ENCODE measurements around the gene ANKRD6.
"Not testable (repeated sequence)": the region's sequence is repeated elsewhere in the genome, so short reads cannot be mapped to it uniquely, and the experiment has no call there.

ANKRD6 gene

GRCh38 chr6:89637960-89638319, 205.0 kb downstream of the ANKRD6 start:
- Mint-ChIP-seq H3K4me1 (ENCODE audit: low read depth in 2 of 2) (peaks cover 18% of the 10 kb centered on the region in 2 donors), H3K4me3 (peak overlapping the region; percentile 85 to 91), H3K9me3 (no peaks in the 10 kb centered on the region), H3K27ac (peak overlapping the region; percentile 99), H3K36me3 (ENCODE audit: insufficient read depth) (peaks cover 41% of the 10 kb centered on the region), H3K27me3 (no peaks in the 10 kb centered on the region)
- ATAC-seq (replicated peaks) (peak; percentile 0), DNase-seq (no peak)

GRCh38 chr6:89638320-89639195, 205.6 kb downstream of the ANKRD6 start, which contains the start of gene LYRM2:
LYRM2 (minus strand) TSS chr6:89638747; CDS start chr6:89638716, 31 bp downstream.
- peaks cover 18% of the 10 kb centered on the region in 2 donors for H3K4me1 Mint-ChIP-seq (ENCODE audit: low read depth in 2 of 2)
- peak within 1 kb of the TSS; percentile 99 for H3K27ac Mint-ChIP-seq
- peak; percentile 92 for ATAC-seq (replicated peaks)
- H3K36me3 Mint-ChIP-seq (ENCODE audit: insufficient read depth), result peaks cover 46% of the 10 kb centered on the region
- H3K4me3 Mint-ChIP-seq, result peak within 1 kb of the TSS; percentile 85 to 91
- DNase-seq, result peak; percentile 88 to 90 (median 88)
- no peaks in the 10 kb centered on the region for H3K9me3 Mint-ChIP-seq
- H3K27me3 Mint-ChIP-seq, result no peaks in the 10 kb centered on the region

- Mint-ChIP-seq H3K4me1 (ENCODE audit: low read depth in 2 of 2) (peaks cover 15 to 16% of the 10 kb centered on the region in 2 donors), H3K27ac (no peak overlapping the region), H3K9me3 (no peaks in the 10 kb centered on the region), H3K36me3 (ENCODE audit: insufficient read depth) (peaks cover 42% of the 10 kb centered on the region), H3K4me3 (no peak overlapping the region), H3K27me3 (no peaks in the 10 kb centered on the region)
- ATAC-seq (replicated peaks) (no peak), DNase-seq (no peak)
Measured at GRCh38 chr6:89640804-89641203, 207.9 kb downstream of the ANKRD6 start.

- Mint-ChIP-seq H3K36me3 (ENCODE audit: insufficient read depth) (peaks cover 39% of the 10 kb centered on the region), H3K4me1 (ENCODE audit: low read depth in 2 of 2) (peaks cover 13 to 16% of the 10 kb centered on the region in 2 donors)
- DNase-seq; H3K9me3 Mint-ChIP-seq; ATAC-seq (replicated peaks); H3K4me3 Mint-ChIP-seq; H3K27me3 Mint-ChIP-seq; H3K27ac Mint-ChIP-seq: not testable (repeated sequence)
Measured at GRCh38 chr6:89641581-89641980, 208.6 kb downstream of the ANKRD6 start.

- Mint-ChIP-seq H3K27ac (no peak overlapping the region), H3K4me1 (ENCODE audit: low read depth in 2 of 2) (peaks cover 13% of the 10 kb centered on the region in 2 donors), H3K36me3 (ENCODE audit: insufficient read depth) (peaks cover 48% of the 10 kb centered on the region), H3K27me3 (no peaks in the 10 kb centered on the region), H3K9me3 (no peaks in the 10 kb centered on the region), H3K4me3 (no peak overlapping the region)
- ATAC-seq (replicated peaks) (no peak), DNase-seq (no peak)
Measured at GRCh38 chr6:89642956-89643355, 210.0 kb downstream of the ANKRD6 start.

GRCh38 chr6:89643406-89643805, 210.5 kb downstream of the ANKRD6 start:
- H3K36me3 Mint-ChIP-seq (ENCODE audit: insufficient read depth), result peaks cover 49% of the 10 kb centered on the region
- no peak for DNase-seq
- H3K27me3 Mint-ChIP-seq, result no peaks in the 10 kb centered on the region
- H3K4me3 Mint-ChIP-seq, result no peak overlapping the region
- peaks cover 9% of the 10 kb centered on the region in 2 donors for H3K4me1 Mint-ChIP-seq (ENCODE audit: low read depth in 2 of 2)
- no peaks in the 10 kb centered on the region for H3K9me3 Mint-ChIP-seq
- ATAC-seq (replicated peaks), result no peak
- H3K27ac Mint-ChIP-seq, result no peak overlapping the region

- no peak for DNase-seq
- no peak overlapping the region for H3K4me3 Mint-ChIP-seq
Measured at GRCh38 chr6:89644864-89645263, 211.9 kb downstream of the ANKRD6 start.

GRCh38 chr6:89649682-89650081, 216.7 kb downstream of the ANKRD6 start:
- Mint-ChIP-seq H3K4me1 (ENCODE audit: low read depth in 2 of 2) (no peaks in the 10 kb centered on the region), H3K27ac (no peak overlapping the region), H3K9me3 (no peaks in the 10 kb centered on the region), H3K27me3 (no peaks in the 10 kb centered on the region), H3K4me3 (no peak overlapping the region), H3K36me3 (ENCODE audit: insufficient read depth) (peaks cover 71% of the 10 kb centered on the region)
- ATAC-seq (replicated peaks) (no peak), DNase-seq (no peak)

More at GRCh38 chr6:89644864-89645263, 211.9 kb downstream of the ANKRD6 start:
- Mint-ChIP-seq H3K27ac (peak overlapping the region in 1 of 2 donors; percentile 46), H3K9me3 (no peaks in the 10 kb centered on the region), H3K27me3 (no peaks in the 10 kb centered on the region), H3K36me3 (ENCODE audit: insufficient read depth) (peaks cover 42% of the 10 kb centered on the region), H3K4me1 (ENCODE audit: low read depth in 2 of 2) (no peaks in the 10 kb centered on the region)
- ATAC-seq (replicated peaks), result no peak

GRCh38 chr6:89650579-89650978, 217.6 kb downstream of the ANKRD6 start:
- no peaks in the 10 kb centered on the region for H3K27me3 Mint-ChIP-seq
- H3K27ac Mint-ChIP-seq, result no peak overlapping the region
- H3K4me3 Mint-ChIP-seq, result no peak overlapping the region
- ATAC-seq (replicated peaks), result no peak
- DNase-seq, result no peak
- no peaks in the 10 kb centered on the region for H3K4me1 Mint-ChIP-seq (ENCODE audit: low read depth in 2 of 2)
- H3K9me3 Mint-ChIP-seq, result no peaks in the 10 kb centered on the region
- peaks cover 70% of the 10 kb centered on the region for H3K36me3 Mint-ChIP-seq (ENCODE audit: insufficient read depth)

- H3K27me3 Mint-ChIP-seq, result no peaks in the 10 kb centered on the region
- H3K36me3 Mint-ChIP-seq (ENCODE audit: insufficient read depth), result peaks cover 75% of the 10 kb centered on the region
- no peaks in the 10 kb centered on the region for H3K9me3 Mint-ChIP-seq
- DNase-seq (no peak), ATAC-seq (replicated peaks) (no peak)
- no peak overlapping the region for H3K27ac Mint-ChIP-seq
- H3K4me1 Mint-ChIP-seq (ENCODE audit: low read depth in 2 of 2), result no peaks in the 10 kb centered on the region
- H3K4me3 Mint-ChIP-seq, result no peak overlapping the region
Measured at GRCh38 chr6:89655122-89655521, 222.2 kb downstream of the ANKRD6 start.

- DNase-seq (no peak), ATAC-seq (replicated peaks) (no peak)
- Mint-ChIP-seq H3K9me3 (no peaks in the 10 kb centered on the region), H3K27me3 (no peaks in the 10 kb centered on the region), H3K27ac (no peak overlapping the region), H3K36me3 (ENCODE audit: insufficient read depth) (peaks cover 54% of the 10 kb centered on the region), H3K4me3 (no peak overlapping the region), H3K4me1 (ENCODE audit: low read depth in 2 of 2) (no peaks in the 10 kb centered on the region)
Measured at GRCh38 chr6:89657445-89658158, 224.7 kb downstream of the ANKRD6 start.

- H3K4me1 Mint-ChIP-seq (ENCODE audit: low read depth in 2 of 2), result no peaks in the 10 kb centered on the region
- no peaks in the 10 kb centered on the region for H3K9me3 Mint-ChIP-seq
- no peak for DNase-seq
- no peak overlapping the region for H3K4me3 Mint-ChIP-seq
- H3K36me3 Mint-ChIP-seq (ENCODE audit: insufficient read depth), result peaks cover 56% of the 10 kb centered on the region
- no peak for ATAC-seq (replicated peaks)
- H3K27me3 Mint-ChIP-seq, result no peaks in the 10 kb centered on the region
- H3K27ac Mint-ChIP-seq, result no peak overlapping the region
Measured at GRCh38 chr6:89660981-89661380, 228.0 kb downstream of the ANKRD6 start.

GRCh38 chr6:89661559-89661958, 228.6 kb downstream of the ANKRD6 start:
- H3K27ac Mint-ChIP-seq, result no peak overlapping the region
- no peaks in the 10 kb centered on the region for H3K4me1 Mint-ChIP-seq (ENCODE audit: low read depth in 2 of 2)
- no peak for DNase-seq
- no peak overlapping the region for H3K4me3 Mint-ChIP-seq
- peaks cover 53% of the 10 kb centered on the region for H3K36me3 Mint-ChIP-seq (ENCODE audit: insufficient read depth)
- no peaks in the 10 kb centered on the region for H3K9me3 Mint-ChIP-seq
- H3K27me3 Mint-ChIP-seq, result no peaks in the 10 kb centered on the region
- no peak for ATAC-seq (replicated peaks)
